Measurements from ENCODE around the gene OSBPL9.

GRCh38 chr1:51752073-51752948 is 135.4 kb downstream of the OSBPL9 start:
- no peak for TF ChIP-seq FOS (IDR thresholded peaks at IDR 0.05; ENCODE audit: extremely low read depth, insufficient read length)
- TF ChIP-seq, protein P1, sequence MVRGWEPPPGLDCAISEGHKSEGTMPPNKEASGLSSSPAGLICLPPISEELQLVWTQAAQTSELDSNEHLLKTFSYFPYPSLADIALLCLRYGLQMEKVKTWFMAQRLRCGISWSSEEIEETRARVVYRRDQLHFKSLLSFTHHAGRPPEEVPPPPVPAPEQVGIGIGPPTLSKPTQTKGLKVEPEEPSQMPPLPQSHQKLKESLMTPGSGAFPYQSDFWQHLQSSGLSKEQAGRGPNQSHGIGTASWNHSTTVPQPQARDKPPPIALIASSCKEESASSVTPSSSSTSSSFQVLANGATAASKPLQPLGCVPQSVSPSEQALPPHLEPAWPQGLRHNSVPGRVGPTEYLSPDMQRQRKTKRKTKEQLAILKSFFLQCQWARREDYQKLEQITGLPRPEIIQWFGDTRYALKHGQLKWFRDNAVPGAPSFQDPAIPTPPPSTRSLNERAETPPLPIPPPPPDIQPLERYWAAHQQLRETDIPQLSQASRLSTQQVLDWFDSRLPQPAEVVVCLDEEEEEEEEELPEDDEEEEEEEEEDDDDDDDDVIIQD (CRISPR knock-in tag; IDR thresholded peaks at IDR 0.05) = no peak
- TF ChIP-seq TAF1 (IDR thresholded peaks at IDR 0.05; ENCODE audit: control insufficient read depth, extremely low read depth, insufficient read depth, low read length, severe bottlenecking) = no peak
- TF ChIP-seq, protein P2, sequence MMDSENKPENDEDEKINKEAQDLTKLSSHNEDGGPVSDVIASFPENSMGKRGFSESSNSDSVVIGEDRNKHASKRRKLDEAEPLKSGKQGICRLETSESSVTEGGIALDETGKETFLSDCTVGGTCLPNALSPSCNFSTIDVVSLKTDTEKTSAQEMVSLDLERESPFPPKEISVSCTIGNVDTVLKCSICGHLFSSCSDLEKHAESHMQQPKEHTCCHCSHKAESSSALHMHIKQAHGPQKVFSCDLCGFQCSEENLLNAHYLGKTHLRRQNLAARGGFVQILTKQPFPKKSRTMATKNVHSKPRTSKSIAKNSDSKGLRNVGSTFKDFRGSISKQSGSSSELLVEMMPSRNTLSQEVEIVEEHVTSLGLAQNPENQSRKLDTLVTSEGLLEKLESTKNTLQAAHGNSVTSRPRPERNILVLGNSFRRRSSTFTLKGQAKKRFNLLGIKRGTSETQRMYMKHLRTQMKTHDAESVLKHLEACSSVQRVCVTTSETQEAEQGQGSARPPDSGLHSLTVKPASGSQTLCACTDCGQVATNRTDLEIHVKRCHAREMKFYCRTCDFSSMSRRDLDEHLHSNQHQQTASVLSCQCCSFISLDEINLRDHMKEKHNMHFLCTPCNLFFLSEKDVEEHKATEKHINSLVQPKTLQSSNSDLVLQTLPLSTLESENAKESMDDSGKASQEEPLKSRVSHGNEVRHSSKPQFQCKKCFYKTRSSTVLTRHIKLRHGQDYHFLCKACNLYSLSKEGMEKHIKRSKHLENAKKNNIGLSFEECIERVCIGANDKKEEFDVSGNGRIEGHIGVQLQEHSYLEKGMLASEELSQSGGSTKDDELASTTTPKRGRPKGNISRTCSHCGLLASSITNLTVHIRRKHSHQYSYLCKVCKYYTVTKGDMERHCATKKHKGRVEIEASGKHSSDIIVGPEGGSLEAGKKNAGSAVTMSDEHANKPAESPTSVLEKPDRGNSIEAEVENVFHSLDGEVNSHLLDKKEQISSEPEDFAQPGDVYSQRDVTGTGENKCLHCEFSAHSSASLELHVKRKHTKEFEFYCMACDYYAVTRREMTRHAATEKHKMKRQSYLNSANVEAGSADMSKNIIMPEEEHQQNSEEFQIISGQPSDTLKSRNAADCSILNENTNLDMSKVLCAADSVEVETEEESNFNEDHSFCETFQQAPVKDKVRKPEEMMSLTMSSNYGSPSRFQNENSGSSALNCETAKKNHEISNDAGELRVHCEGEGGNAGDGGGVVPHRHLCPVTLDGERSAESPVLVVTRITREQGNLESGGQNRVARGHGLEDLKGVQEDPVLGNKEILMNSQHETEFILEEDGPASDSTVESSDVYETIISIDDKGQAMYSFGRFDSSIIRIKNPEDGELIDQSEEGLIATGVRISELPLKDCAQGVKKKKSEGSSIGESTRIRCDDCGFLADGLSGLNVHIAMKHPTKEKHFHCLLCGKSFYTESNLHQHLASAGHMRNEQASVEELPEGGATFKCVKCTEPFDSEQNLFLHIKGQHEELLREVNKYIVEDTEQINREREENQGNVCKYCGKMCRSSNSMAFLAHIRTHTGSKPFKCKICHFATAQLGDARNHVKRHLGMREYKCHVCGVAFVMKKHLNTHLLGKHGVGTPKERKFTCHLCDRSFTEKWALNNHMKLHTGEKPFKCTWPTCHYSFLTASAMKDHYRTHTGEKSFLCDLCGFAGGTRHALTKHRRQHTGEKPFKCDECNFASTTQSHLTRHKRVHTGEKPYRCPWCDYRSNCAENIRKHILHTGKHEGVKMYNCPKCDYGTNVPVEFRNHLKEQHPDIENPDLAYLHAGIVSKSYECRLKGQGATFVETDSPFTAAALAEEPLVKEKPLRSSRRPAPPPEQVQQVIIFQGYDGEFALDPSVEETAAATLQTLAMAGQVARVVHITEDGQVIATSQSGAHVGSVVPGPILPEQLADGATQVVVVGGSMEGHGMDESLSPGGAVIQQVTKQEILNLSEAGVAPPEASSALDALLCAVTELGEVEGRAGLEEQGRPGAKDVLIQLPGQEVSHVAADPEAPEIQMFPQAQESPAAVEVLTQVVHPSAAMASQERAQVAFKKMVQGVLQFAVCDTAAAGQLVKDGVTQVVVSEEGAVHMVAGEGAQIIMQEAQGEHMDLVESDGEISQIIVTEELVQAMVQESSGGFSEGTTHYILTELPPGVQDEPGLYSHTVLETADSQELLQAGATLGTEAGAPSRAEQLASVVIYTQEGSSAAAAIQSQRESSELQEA (IDR thresholded peaks at IDR 0.05; ENCODE audit: low read depth) = no peak
